HCT116 (cell line): ENCODE results near the gene GCNT2.

Source experiments
- CEBPB ChIP-seq: IDR thresholded peaks from 2 replicates; pipeline ENCODE4 v1.6.1; 2012; ENCODE audit warnings: low read depth
- CTCF ChIP-seq, 3 experiments: fragments of 200-600 bp in 1 of 3; sonication (generic) in 1 of 3; IDR thresholded peaks in 2 of 3; conservative IDR thresholded peaks in 1 of 3; 2 replicates each; pipeline ENCODE4 v1.5.1; 2012 to 2017; ENCODE audit warnings: low read depth in 2 of 3, low read length in 2 of 3, antibody characterized with exemption in 1 of 3, borderline replicate concordance in 1 of 3, control low read depth in 1 of 3, mild to moderate bottlenecking in 1 of 3, mixed read lengths in 1 of 3, mixed run types in 1 of 3, moderate library complexity in 1 of 3; ENCODE audit not compliant: insufficient read depth in 1 of 3
- EZH2 ChIP-seq: fragments of 200-600 bp; sonication (generic); IDR thresholded peaks from 2 replicates; pipeline ENCODE4 v1.6.1; 2017; ENCODE audit warnings: antibody characterized with exemption, mixed run types
- EZH2phosphoT487 ChIP-seq: fragments of 200-600 bp; IDR thresholded peaks from 2 replicates; pipeline ENCODE4 v1.6.1; 2018; ENCODE audit warnings: antibody characterized with exemption, borderline replicate concordance
- POLR2A ChIP-seq: IDR thresholded peaks from 2 replicates; pipeline ENCODE4 v1.7.0; 2011; ENCODE audit warnings: borderline replicate concordance; ENCODE audit not compliant: insufficient read depth, insufficient read length; ENCODE audit errors: extremely low read depth
- POLR2AphosphoS5 ChIP-seq: IDR thresholded peaks from 2 replicates; pipeline ENCODE4 v1.6.1; 2011; ENCODE audit warnings: mild to moderate bottlenecking, low read depth, low read length, moderate library complexity
- RAD21 ChIP-seq: IDR thresholded peaks from 2 replicates; pipeline ENCODE4 v1.6.1; 2012; ENCODE audit warnings: low read depth, mild to moderate bottlenecking
- SIN3A ChIP-seq: IDR thresholded peaks from 2 replicates; pipeline ENCODE4 v1.6.1; 2012; ENCODE audit warnings: low read depth
- SP1 ChIP-seq: IDR thresholded peaks from 2 replicates; pipeline ENCODE4 v1.6.1; 2012; ENCODE audit warnings: low read depth
- TCF7L2 ChIP-seq: IDR thresholded peaks from 2 replicates; pipeline ENCODE4 v1.7.0; 2011; ENCODE audit warnings: borderline replicate concordance, inconsistent platforms; ENCODE audit not compliant: insufficient read depth, insufficient read length; ENCODE audit errors: extremely low read depth
- YY1 ChIP-seq: IDR thresholded peaks from 2 replicates; pipeline ENCODE4 v1.6.1; 2011; ENCODE audit warnings: low read length, low read depth, moderate library complexity, mild to moderate bottlenecking; ENCODE audit not compliant: insufficient replicate concordance; ENCODE audit errors: extremely low read depth
- TF ChIP-seq, protein P1 (sequence below): IDR thresholded peaks from 2 replicates; pipeline ENCODE4 v1.6.1; 2012
- TF ChIP-seq, protein P2 (sequence below): IDR thresholded peaks from 2 replicates; pipeline ENCODE4 v1.6.1; 2012
- TF ChIP-seq, protein P3 (sequence below): IDR thresholded peaks from 2 replicates; pipeline ENCODE4 v1.6.1; 2012; ENCODE audit warnings: low read depth

GRCh38 chr6:10579803-10580202, 58.7 kb downstream of the GCNT2 start:
- TF ChIP-seq EZH2: no peak
- no peak for TF ChIP-seq TCF7L2
- TF ChIP-seq, protein P1, sequence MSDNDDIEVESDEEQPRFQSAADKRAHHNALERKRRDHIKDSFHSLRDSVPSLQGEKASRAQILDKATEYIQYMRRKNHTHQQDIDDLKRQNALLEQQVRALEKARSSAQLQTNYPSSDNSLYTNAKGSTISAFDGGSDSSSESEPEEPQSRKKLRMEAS: no peak
- TF ChIP-seq YY1: no peak
- TF ChIP-seq POLR2AphosphoS5: no peak
- TF ChIP-seq CTCF (IDR thresholded peaks at IDR 0.05 in 2 of 3, conservative IDR thresholded peaks at IDR 0.05 in 1 of 3; ENCODE audit: borderline replicate concordance in 1 of 3, insufficient read depth in 1 of 3, low read depth in 2 of 3, low read length in 2 of 3): no peak
- TF ChIP-seq POLR2A: no peak
- TF ChIP-seq SIN3A: no peak
- no peak for TF ChIP-seq SP1
- TF ChIP-seq CEBPB: no peak
- TF ChIP-seq, protein P2, sequence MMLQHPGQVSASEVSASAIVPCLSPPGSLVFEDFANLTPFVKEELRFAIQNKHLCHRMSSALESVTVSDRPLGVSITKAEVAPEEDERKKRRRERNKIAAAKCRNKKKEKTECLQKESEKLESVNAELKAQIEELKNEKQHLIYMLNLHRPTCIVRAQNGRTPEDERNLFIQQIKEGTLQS: no peak
- TF ChIP-seq, protein P3, sequence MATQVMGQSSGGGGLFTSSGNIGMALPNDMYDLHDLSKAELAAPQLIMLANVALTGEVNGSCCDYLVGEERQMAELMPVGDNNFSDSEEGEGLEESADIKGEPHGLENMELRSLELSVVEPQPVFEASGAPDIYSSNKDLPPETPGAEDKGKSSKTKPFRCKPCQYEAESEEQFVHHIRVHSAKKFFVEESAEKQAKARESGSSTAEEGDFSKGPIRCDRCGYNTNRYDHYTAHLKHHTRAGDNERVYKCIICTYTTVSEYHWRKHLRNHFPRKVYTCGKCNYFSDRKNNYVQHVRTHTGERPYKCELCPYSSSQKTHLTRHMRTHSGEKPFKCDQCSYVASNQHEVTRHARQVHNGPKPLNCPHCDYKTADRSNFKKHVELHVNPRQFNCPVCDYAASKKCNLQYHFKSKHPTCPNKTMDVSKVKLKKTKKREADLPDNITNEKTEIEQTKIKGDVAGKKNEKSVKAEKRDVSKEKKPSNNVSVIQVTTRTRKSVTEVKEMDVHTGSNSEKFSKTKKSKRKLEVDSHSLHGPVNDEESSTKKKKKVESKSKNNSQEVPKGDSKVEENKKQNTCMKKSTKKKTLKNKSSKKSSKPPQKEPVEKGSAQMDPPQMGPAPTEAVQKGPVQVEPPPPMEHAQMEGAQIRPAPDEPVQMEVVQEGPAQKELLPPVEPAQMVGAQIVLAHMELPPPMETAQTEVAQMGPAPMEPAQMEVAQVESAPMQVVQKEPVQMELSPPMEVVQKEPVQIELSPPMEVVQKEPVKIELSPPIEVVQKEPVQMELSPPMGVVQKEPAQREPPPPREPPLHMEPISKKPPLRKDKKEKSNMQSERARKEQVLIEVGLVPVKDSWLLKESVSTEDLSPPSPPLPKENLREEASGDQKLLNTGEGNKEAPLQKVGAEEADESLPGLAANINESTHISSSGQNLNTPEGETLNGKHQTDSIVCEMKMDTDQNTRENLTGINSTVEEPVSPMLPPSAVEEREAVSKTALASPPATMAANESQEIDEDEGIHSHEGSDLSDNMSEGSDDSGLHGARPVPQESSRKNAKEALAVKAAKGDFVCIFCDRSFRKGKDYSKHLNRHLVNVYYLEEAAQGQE: no peak
- no peak for TF ChIP-seq RAD21
- TF ChIP-seq EZH2phosphoT487: no peak
